GM21723 (cell line): ENCODE measurements around the gene LRRC41.
A peak's percentile ranks its signal among the peaks of the same experiment; 100 is the strongest.

Experiments
- ATAC-seq: cut with Tn5 transposase; IDR thresholded peaks from one replicate; pipeline ENCODE4 v1.9.1; 2021; ENCODE audit warnings: mild to moderate bottlenecking, moderate library complexity; ENCODE audit not compliant: unreplicated experiment

LRRC41 gene

GRCh38 chr1:46288485-46289133, 14.8 kb downstream of the LRRC41 start:
- ATAC-seq = no peak

- ATAC-seq = no peak
These were observed 17.5 kb downstream of the LRRC41 start for GRCh38 chr1:46285730-46286477.

- ATAC-seq = no peak
These were observed 18.5 kb downstream of the LRRC41 start for GRCh38 chr1:46284597-46285564.

GRCh38 chr1:46284058-46284457, 19.4 kb downstream of the LRRC41 start:
- ATAC-seq = no peak

- ATAC-seq = no peak
These were observed 22.4 kb downstream of the LRRC41 start for GRCh38 chr1:46281021-46281420.

- ATAC-seq = no peak
These were observed 23.3 kb downstream of the LRRC41 start for GRCh38 chr1:46280092-46280491.

- ATAC-seq = no peak
These were observed 24.6 kb downstream of the LRRC41 start for GRCh38 chr1:46278807-46279206.

- ATAC-seq = no peak
These were observed 25.6 kb downstream of the LRRC41 start for GRCh38 chr1:46277658-46278373.

- ATAC-seq = no peak
These were observed 28.4 kb downstream of the LRRC41 start for GRCh38 chr1:46275030-46275337.

- no peak for ATAC-seq
These were observed 29.0 kb downstream of the LRRC41 start for GRCh38 chr1:46274225-46275029.

- no peak for ATAC-seq
These were observed 34.8 kb downstream of the LRRC41 start for GRCh38 chr1:46268578-46268977.

- no peak for ATAC-seq
These were observed 40.3 kb downstream of the LRRC41 start for GRCh38 chr1:46263146-46263545.

GRCh38 chr1:46262508-46262907, 40.9 kb downstream of the LRRC41 start:
- ATAC-seq = no peak

GRCh38 chr1:46256523-46256922, 46.9 kb downstream of the LRRC41 start:
- no peak for ATAC-seq

- ATAC-seq = no peak
These were observed 48.7 kb downstream of the LRRC41 start for GRCh38 chr1:46254668-46255067.

GRCh38 chr1:46248122-46248920, 55.1 kb downstream of the LRRC41 start:
- peak; percentile 22 for ATAC-seq

- ATAC-seq = peak; percentile 86
These were observed 55.8 kb downstream of the LRRC41 start, which contains the start of gene RAD54L for GRCh38 chr1:46247436-46248121. TSS of gene RAD54L (plus strand) at chr1:46247763. CDS start at chr1:46248406, 643 bp downstream.
